Lower leg skin (tissue), 4 donors: Measurements from ENCODE around the gene CEP112. TPM values are rescaled to one million over a fixed set of nuclear protein-coding genes. Genes with fewer than 3 reads are reported as not detected.

ENCODE experiments used
- DNase-seq, 2 donors: peaks; one replicate each; pipeline ENCODE4 v3.0.0-alpha.2; 2019; ENCODE audit warnings: low spot score in 2 of 2
- H3K4me3 ChIP-seq: fragments of 200-600 bp; sonication (generic); 2 replicates; pipeline ENCODE4 v1.5.1; 2017; ENCODE audit warnings: mild to moderate bottlenecking, low read depth; ENCODE audit not compliant: poor library complexity, severe bottlenecking
- POLR2A ChIP-seq, 2 donors: fragments of 450-650 bp; IDR thresholded peaks; one replicate each; pipeline ENCODE4 v1.6.1; 2016 to 2017; ENCODE audit warnings: antibody characterized with exemption in 2 of 2, mild to moderate bottlenecking in 1 of 2, moderate library complexity in 1 of 2
- WGBS, 2 donors: methylation state at CpG; one replicate each; pipeline ENCODE4 v1.1.5; 2018; 5-methylcytosine and 5-hydroxymethylcytosine counted together
- intact Hi-C: fragments of 100-400 bp; cut with DNase I; formaldehyde crosslinking; loops from one replicate; pipeline ENCODE4 v1.15.0; 2023; ENCODE audit warnings: low total_unique reads
- total RNA-seq, 4 donors: library from RNA; depleted of rRNA; stranded (reverse); fragments of >200 nt; gene quantifications; one replicate each; pipeline ENCODE4 v1.1.0, GENCODE V29; 2016
- TF ChIP-seq, protein P1 (sequence below), 3 donors: fragments of 450-650 bp; IDR thresholded peaks; one replicate each; pipeline ENCODE4 v1.5.1; 2016; ENCODE audit warnings: antibody characterized with exemption in 3 of 3, mild to moderate bottlenecking in 3 of 3, moderate library complexity in 2 of 3

The CEP112 gene
- total RNA-seq, 4 donors from 2014 or later, result 1.6 to 7.6 (median 3.6) TPM

DNA sequence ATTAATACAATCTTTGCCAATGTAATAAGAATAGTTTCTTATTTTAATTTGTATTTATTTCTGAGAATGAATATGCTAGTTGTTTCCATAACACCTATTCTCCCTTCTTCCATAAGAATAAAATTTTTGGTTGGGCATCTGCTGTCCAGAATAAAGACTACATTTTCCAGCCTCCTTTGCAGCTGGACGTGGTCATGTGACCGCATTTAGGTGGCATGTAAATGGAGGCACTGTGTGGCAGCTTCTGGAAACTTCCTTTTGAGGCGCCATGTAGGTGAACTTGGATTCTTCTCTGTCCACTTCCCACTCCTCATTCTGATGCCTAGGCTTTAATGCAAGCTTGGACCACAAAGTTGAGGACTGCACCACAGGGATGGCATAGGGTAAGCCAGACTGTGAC lies 415.0 kb downstream of the CEP112 start:
- TF ChIP-seq POLR2A (IDR thresholded peaks at IDR 0.05), result no peak
- TF ChIP-seq, protein P1, sequence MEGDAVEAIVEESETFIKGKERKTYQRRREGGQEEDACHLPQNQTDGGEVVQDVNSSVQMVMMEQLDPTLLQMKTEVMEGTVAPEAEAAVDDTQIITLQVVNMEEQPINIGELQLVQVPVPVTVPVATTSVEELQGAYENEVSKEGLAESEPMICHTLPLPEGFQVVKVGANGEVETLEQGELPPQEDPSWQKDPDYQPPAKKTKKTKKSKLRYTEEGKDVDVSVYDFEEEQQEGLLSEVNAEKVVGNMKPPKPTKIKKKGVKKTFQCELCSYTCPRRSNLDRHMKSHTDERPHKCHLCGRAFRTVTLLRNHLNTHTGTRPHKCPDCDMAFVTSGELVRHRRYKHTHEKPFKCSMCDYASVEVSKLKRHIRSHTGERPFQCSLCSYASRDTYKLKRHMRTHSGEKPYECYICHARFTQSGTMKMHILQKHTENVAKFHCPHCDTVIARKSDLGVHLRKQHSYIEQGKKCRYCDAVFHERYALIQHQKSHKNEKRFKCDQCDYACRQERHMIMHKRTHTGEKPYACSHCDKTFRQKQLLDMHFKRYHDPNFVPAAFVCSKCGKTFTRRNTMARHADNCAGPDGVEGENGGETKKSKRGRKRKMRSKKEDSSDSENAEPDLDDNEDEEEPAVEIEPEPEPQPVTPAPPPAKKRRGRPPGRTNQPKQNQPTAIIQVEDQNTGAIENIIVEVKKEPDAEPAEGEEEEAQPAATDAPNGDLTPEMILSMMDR (IDR thresholded peaks at IDR 0.05), result no peak
- intact Hi-C loops, result no loop called here
- DNase-seq, result no peak
- WGBS, 2 donors, result 65% methylated on average over 3 of the region's 3 CpGs
- no peak overlapping the region for H3K4me3 ChIP-seq

DNA sequence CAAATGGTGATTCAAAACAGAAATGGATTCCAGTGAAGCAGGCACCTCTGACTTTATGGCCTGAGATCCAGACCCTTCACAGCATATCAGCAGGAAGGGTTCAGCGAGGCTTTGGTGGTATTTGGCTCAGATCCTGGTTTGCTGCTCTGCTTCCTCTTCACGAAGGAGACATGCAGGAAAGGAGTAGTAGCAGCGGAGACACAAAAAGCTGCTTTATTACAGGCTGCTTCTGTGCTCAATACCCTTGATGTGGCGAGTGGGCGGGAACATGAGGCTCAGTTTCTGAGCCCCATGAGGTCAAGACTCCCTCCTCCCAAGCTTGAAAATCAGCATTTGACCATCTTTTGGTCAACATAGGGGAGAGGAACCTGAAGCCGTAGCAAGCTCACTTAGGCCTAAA lies 417.1 kb downstream of the CEP112 start:
- intact Hi-C loops, result no loop called here
- DNase-seq, result no peak
- H3K4me3 ChIP-seq, result no peak overlapping the region
- TF ChIP-seq, protein P1 (IDR thresholded peaks at IDR 0.05), result no peak
- TF ChIP-seq POLR2A (IDR thresholded peaks at IDR 0.05), result no peak
- WGBS, 2 donors, result 83 to 90% methylated on average over 6 of the region's 6 CpGs

DNA sequence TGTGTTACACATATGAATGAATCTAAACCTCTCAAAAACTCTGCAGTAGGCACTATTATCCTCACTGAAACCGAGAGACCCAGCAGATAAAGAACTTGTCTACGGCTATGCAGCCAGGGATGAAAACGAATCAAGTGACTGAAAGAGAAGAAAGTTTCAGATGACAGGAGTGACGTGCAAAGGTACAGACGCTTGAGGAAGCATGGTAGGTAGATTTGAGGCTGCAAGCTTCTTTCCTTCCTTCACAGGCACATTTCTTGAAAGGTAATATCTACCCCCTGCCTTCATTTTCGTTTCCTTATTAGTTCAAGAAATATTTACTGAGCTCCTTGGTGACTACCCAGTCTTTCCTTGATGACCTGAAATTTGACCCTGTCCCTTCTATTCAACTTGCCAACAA lies 418.9 kb downstream of the CEP112 start:
- TF ChIP-seq, protein P1 (IDR thresholded peaks at IDR 0.05), result no peak

DNA sequence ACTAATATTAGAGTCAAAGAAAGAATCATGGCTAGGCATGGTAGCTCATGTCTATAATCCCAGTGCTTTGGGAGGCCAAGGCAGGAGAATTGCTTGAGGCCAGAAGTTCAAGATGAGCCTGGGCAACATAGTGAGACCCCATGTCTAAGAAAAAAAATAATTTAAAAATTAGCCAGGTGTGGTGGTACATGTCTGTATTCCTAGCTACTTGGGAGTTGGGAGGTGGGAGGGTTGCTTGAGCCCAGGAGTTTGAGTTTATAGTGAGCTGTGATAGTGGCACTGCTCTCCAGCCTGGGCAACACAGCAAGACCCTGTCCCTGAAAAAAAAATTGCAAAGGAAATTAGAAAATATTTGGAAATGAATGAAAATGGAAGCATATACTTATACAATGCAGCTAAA lies 420.2 kb downstream of the CEP112 start:
- DNase-seq, result no peak
- intact Hi-C loops, result no loop called here
- TF ChIP-seq, protein P1 (IDR thresholded peaks at IDR 0.05), result no peak
- TF ChIP-seq POLR2A (IDR thresholded peaks at IDR 0.05), result no peak
- H3K4me3 ChIP-seq, result no peak overlapping the region

More for the DNA sequence above, 418.9 kb downstream of the CEP112 start:
- intact Hi-C loops, result no loop called here
- no peak overlapping the region for H3K4me3 ChIP-seq
- WGBS, 2 donors, result 77 to 88% methylated on average over 6 of the region's 6 CpGs
- DNase-seq, result no peak

DNA sequence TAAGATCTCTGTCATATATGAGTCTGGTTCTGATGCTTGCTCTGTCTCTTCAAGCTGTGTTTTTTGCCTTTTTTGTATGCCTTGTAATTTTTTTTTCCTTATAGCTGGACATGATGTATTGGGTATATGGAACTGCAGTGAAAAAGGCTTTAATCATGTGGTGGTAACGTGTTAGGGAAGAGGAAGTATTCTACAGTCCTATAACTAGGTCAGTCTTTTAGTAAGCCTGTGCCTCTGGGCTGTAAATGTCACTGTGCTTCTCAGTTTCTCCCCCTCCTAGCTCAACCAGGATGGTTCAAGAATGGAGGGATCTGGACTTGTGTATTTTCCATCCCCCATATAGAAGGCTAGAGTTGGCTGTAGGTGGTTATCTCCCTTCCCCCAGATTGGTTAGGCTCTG lies 428.1 kb downstream of the CEP112 start:
- no peak for DNase-seq
- intact Hi-C loops, result no loop called here
- 81 to 83% methylated on average over 1 of the region's 1 CpG for WGBS, 2 donors
- no peak for TF ChIP-seq POLR2A (IDR thresholded peaks at IDR 0.05)
- TF ChIP-seq, protein P1 (IDR thresholded peaks at IDR 0.05), result no peak
- H3K4me3 ChIP-seq, result no peak overlapping the region

DNA sequence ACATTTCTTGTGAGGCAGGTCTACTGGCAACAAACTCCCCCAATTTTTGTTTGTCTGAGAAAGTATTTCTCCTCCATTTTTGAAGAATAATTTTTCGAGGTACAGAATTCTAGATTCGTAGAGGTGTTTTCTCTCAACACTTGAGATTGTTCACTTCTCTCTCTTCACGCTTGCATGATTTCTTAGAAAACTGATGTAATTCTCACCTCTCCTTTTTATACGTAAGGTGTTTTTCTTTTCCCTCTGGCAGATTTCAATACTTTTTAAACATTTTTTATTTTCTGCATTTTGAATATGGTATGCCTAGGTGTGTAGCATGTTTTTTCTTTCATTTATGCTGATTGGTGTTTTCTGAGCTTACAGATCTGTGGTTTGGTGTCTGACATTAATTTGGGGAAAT lies 429.0 kb downstream of the CEP112 start:
- intact Hi-C loops, result no loop called here
- TF ChIP-seq, protein P1 (IDR thresholded peaks at IDR 0.05), result no peak
- no peak for TF ChIP-seq POLR2A (IDR thresholded peaks at IDR 0.05)
- no peak for DNase-seq
- WGBS, 2 donors, result 97 to 99% methylated on average over 4 of the region's 4 CpGs
- no peak overlapping the region for H3K4me3 ChIP-seq
